ENCODE data around the gene ZNF493. TPM values are rescaled to one million over a fixed set of nuclear protein-coding genes. Genes with fewer than 3 reads are reported as not detected.

The ZNF493 gene
- polyA plus RNA-seq, 1 experiment = 3.9 TPM

- ChIA-PET POLR2A (no interaction called here), CTCF (no interaction called here)
- TF ChIP-seq, protein P1, sequence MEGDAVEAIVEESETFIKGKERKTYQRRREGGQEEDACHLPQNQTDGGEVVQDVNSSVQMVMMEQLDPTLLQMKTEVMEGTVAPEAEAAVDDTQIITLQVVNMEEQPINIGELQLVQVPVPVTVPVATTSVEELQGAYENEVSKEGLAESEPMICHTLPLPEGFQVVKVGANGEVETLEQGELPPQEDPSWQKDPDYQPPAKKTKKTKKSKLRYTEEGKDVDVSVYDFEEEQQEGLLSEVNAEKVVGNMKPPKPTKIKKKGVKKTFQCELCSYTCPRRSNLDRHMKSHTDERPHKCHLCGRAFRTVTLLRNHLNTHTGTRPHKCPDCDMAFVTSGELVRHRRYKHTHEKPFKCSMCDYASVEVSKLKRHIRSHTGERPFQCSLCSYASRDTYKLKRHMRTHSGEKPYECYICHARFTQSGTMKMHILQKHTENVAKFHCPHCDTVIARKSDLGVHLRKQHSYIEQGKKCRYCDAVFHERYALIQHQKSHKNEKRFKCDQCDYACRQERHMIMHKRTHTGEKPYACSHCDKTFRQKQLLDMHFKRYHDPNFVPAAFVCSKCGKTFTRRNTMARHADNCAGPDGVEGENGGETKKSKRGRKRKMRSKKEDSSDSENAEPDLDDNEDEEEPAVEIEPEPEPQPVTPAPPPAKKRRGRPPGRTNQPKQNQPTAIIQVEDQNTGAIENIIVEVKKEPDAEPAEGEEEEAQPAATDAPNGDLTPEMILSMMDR (IDR thresholded peaks at IDR 0.05; ENCODE audit: insufficient read depth, low read depth, low read length) = no peak
- H3K36me3 ChIP-seq (ENCODE audit: control insufficient read depth, insufficient read depth, low read length) = no peaks in the 10 kb centered on the region
- DNase-seq (ENCODE audit: low read depth) = no peak
- H3K4me3 ChIP-seq (ENCODE audit: low read depth, low read length) = no peak overlapping the region
- no peaks in the 10 kb centered on the region for H3K27me3 ChIP-seq (ENCODE audit: control insufficient read depth, insufficient read depth, low read length)
Observed at GRCh38 chr19:21396121-21396520, 812 bp upstream of the ZNF493 start.

GRCh38 chr19:21398851-21399250, 1.9 kb downstream of the ZNF493 start:
- POLR2A ChIA-PET = no interaction called here
- Histone ChIP-seq H3K27me3 (ENCODE audit: control insufficient read depth, insufficient read depth, low read length) (no peaks in the 10 kb centered on the region), H3K36me3 (ENCODE audit: control insufficient read depth, insufficient read depth, low read length) (peaks cover 1% of the 10 kb centered on the region; the same call in 1 of the 2 replicates), H3K4me3 (ENCODE audit: low read depth, low read length) (no peak overlapping the region)
- CTCF ChIA-PET = no interaction called here
- DNase-seq (ENCODE audit: low read depth) = no peak
- TF ChIP-seq, protein P1 (IDR thresholded peaks at IDR 0.05; ENCODE audit: insufficient read depth, low read depth, low read length) = no peak

GRCh38 chr19:21402303-21402985, 5.5 kb downstream of the ZNF493 start:
- TF ChIP-seq, protein P1 (IDR thresholded peaks at IDR 0.05; ENCODE audit: insufficient read depth, low read depth, low read length) = no peak
- H3K4me3 ChIP-seq (ENCODE audit: low read depth, low read length) = no peak overlapping the region
- no peaks in the 10 kb centered on the region for H3K27me3 ChIP-seq (ENCODE audit: control insufficient read depth, insufficient read depth, low read length)
- H3K36me3 ChIP-seq (ENCODE audit: control insufficient read depth, insufficient read depth, low read length) = peaks cover 1% of the 10 kb centered on the region
- no peak for DNase-seq (ENCODE audit: low read depth)
- ChIA-PET CTCF (interaction anchor here (1.3 kb wide), 1 partner anchor 11 kb away, joined by 3 read pairs; no protein-coding TSS in a partner anchor), POLR2A (no interaction called here)

- Histone ChIP-seq H3K27me3 (ENCODE audit: control insufficient read depth, insufficient read depth, low read length) (no peaks in the 10 kb centered on the region), H3K36me3 (ENCODE audit: control insufficient read depth, insufficient read depth, low read length) (peaks cover 2% of the 10 kb centered on the region), H3K4me3 (ENCODE audit: low read depth, low read length) (no peak overlapping the region)
- POLR2A ChIA-PET = no interaction called here
- no peak for DNase-seq (ENCODE audit: low read depth)
- TF ChIP-seq, protein P1 (IDR thresholded peaks at IDR 0.05; ENCODE audit: insufficient read depth, low read depth, low read length) = no peak
- CTCF ChIA-PET = no interaction called here
Observed at GRCh38 chr19:21410166-21410565, 13.2 kb downstream of the ZNF493 start.

DNA sequence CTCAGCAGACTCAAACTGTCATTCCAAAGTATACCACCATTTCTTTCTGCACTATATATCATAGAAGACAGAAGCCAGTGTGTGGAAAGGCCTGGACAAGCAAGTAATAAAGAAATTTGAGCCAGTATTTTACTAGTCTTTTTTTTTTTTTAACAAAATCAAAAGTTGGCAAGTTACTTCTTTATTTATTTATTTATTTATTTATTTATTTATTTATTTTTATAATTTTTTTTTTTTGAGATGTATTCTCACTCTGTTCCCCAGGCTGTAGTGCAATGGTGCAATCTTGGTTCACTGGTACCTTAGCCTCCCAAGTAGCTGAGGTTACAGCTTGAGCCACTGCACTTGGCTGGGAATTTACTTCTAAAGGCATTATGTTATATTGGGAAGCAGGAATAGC, 25.3 kb downstream of the ZNF493 start:
- CTCF ChIA-PET = no interaction called here
- TF ChIP-seq, protein P1 (IDR thresholded peaks at IDR 0.05; ENCODE audit: insufficient read depth, low read depth, low read length) = no peak

More for the DNA sequence above, 25.3 kb downstream of the ZNF493 start:
- no peak for DNase-seq (ENCODE audit: low read depth)
- H3K36me3 ChIP-seq (ENCODE audit: control insufficient read depth, insufficient read depth, low read length) = no peaks in the 10 kb centered on the region
- POLR2A ChIA-PET = no interaction called here
- no peaks in the 10 kb centered on the region for H3K27me3 ChIP-seq (ENCODE audit: control insufficient read depth, insufficient read depth, low read length)
- H3K4me3 ChIP-seq (ENCODE audit: low read depth, low read length) = no peak overlapping the region
